ENCODE results near the gene SYPL2. TPM values are rescaled to one million over a fixed set of nuclear protein-coding genes. Genes with fewer than 3 reads are reported as not detected.
A peak's percentile ranks its signal among the peaks of the same experiment; 100 is the strongest.
"Not testable (repeated sequence)": the region's sequence is repeated elsewhere in the genome, so short reads cannot be mapped to it uniquely, and the experiment has no call there.

Gene SYPL2
- total RNA-seq, 2 experiments from 2014 or later: not detected

GRCh38 chr1:109454497-109455133 lies 11.7 kb upstream of the SYPL2 start:
- Mint-ChIP-seq H3K36me3 (no peaks in the 10 kb centered on the region), H3K4me1 (no peaks in the 10 kb centered on the region), H3K27me3 (peaks cover 31% of the 10 kb centered on the region), H3K4me3 (no peak overlapping the region), H3K9me3 (peaks cover 15% of the 10 kb centered on the region), H3K27ac (no peak overlapping the region)
- no peak for DNase-seq

- no peak overlapping the region for H3K27ac Mint-ChIP-seq
- DNase-seq: no peak
- H3K36me3 Mint-ChIP-seq: no peaks in the 10 kb centered on the region
- H3K4me1 Mint-ChIP-seq: no peaks in the 10 kb centered on the region
- no peak overlapping the region for H3K4me3 Mint-ChIP-seq
- peaks cover 48% of the 10 kb centered on the region for H3K27me3 Mint-ChIP-seq
- peaks cover 15% of the 10 kb centered on the region for H3K9me3 Mint-ChIP-seq
Observed at GRCh38 chr1:109457819-109458218, 8.5 kb upstream of the SYPL2 start.

- Mint-ChIP-seq H3K9me3 (no peaks in the 10 kb centered on the region), H3K4me1 (peaks cover 10% of the 10 kb centered on the region), H3K27me3 (peaks cover 89% of the 10 kb centered on the region), H3K27ac (no peak overlapping the region), H3K4me3 (peak overlapping the region; percentile 49), H3K36me3 (no peaks in the 10 kb centered on the region)
- DNase-seq: no peak
Observed at GRCh38 chr1:109466125-109466451, 258 bp upstream of the SYPL2 start.

- H3K4me3 Mint-ChIP-seq: peak overlapping the region; percentile 32
- DNase-seq: no peak
- peaks cover 10% of the 10 kb centered on the region for H3K4me1 Mint-ChIP-seq
- no peak overlapping the region for H3K27ac Mint-ChIP-seq
- H3K36me3 Mint-ChIP-seq: no peaks in the 10 kb centered on the region
- H3K27me3 Mint-ChIP-seq: peaks cover 84% of the 10 kb centered on the region
- H3K9me3 Mint-ChIP-seq: no peaks in the 10 kb centered on the region
Observed at GRCh38 chr1:109467301-109467777, 993 bp downstream of the SYPL2 start.

- DNase-seq: no peak
- Mint-ChIP-seq H3K27me3 (peaks cover 85% of the 10 kb centered on the region), H3K9me3 (no peaks in the 10 kb centered on the region), H3K4me3 (no peak overlapping the region), H3K36me3 (no peaks in the 10 kb centered on the region), H3K4me1 (peaks cover 10% of the 10 kb centered on the region), H3K27ac (no peak overlapping the region)
Observed at GRCh38 chr1:109468061-109468460, 1.7 kb downstream of the SYPL2 start.

- no peaks in the 10 kb centered on the region for H3K36me3 Mint-ChIP-seq
- H3K4me1 Mint-ChIP-seq: peaks cover 10% of the 10 kb centered on the region
- H3K4me3 Mint-ChIP-seq: no peak overlapping the region
- H3K27ac Mint-ChIP-seq: no peak overlapping the region
- H3K27me3 Mint-ChIP-seq: peaks cover 78% of the 10 kb centered on the region
- H3K9me3 Mint-ChIP-seq: no peaks in the 10 kb centered on the region
- DNase-seq: no peak
Observed at GRCh38 chr1:109468903-109469302, 2.6 kb downstream of the SYPL2 start.

GRCh38 chr1:109470245-109470644 lies 3.9 kb downstream of the SYPL2 start:
- DNase-seq: no peak
- H3K27me3 Mint-ChIP-seq: peaks cover 70% of the 10 kb centered on the region
- H3K9me3 Mint-ChIP-seq: no peaks in the 10 kb centered on the region
- H3K36me3 Mint-ChIP-seq: no peaks in the 10 kb centered on the region
- peaks cover 10% of the 10 kb centered on the region for H3K4me1 Mint-ChIP-seq
- no peak overlapping the region for H3K27ac Mint-ChIP-seq
- H3K4me3 Mint-ChIP-seq: no peak overlapping the region

- Mint-ChIP-seq H3K4me3 (no peak overlapping the region), H3K27me3 (peaks cover 64% of the 10 kb centered on the region)
Observed at GRCh38 chr1:109472779-109473178, 6.4 kb downstream of the SYPL2 start.

GRCh38 chr1:109473284-109474057 lies 7.1 kb downstream of the SYPL2 start:
- not testable (repeated sequence) for H3K36me3 Mint-ChIP-seq

More at GRCh38 chr1:109472779-109473178, 6.4 kb downstream of the SYPL2 start:
- peaks cover 7% of the 10 kb centered on the region for H3K4me1 Mint-ChIP-seq
- no peaks in the 10 kb centered on the region for H3K9me3 Mint-ChIP-seq
- no peak overlapping the region for H3K27ac Mint-ChIP-seq
- DNase-seq: no peak
- H3K36me3 Mint-ChIP-seq: no peaks in the 10 kb centered on the region

GRCh38 chr1:109474697-109475096 lies 8.4 kb downstream of the SYPL2 start:
- no peak overlapping the region for H3K4me3 Mint-ChIP-seq
- peaks cover 4% of the 10 kb centered on the region for H3K4me1 Mint-ChIP-seq
- DNase-seq: no peak
- no peaks in the 10 kb centered on the region for H3K36me3 Mint-ChIP-seq
- H3K27ac Mint-ChIP-seq: no peak overlapping the region
- no peaks in the 10 kb centered on the region for H3K9me3 Mint-ChIP-seq
- peaks cover 50% of the 10 kb centered on the region for H3K27me3 Mint-ChIP-seq

More at GRCh38 chr1:109473284-109474057, 7.1 kb downstream of the SYPL2 start:
- H3K4me1 Mint-ChIP-seq, H3K9me3 Mint-ChIP-seq, DNase-seq, H3K27ac Mint-ChIP-seq, H3K4me3 Mint-ChIP-seq: not testable (repeated sequence)
- H3K27me3 Mint-ChIP-seq: peaks cover 57% of the 10 kb centered on the region

- peaks cover 4% of the 10 kb centered on the region for H3K4me1 Mint-ChIP-seq
- H3K27ac Mint-ChIP-seq: no peak overlapping the region
- H3K4me3 Mint-ChIP-seq: no peak overlapping the region
- no peaks in the 10 kb centered on the region for H3K36me3 Mint-ChIP-seq
- H3K27me3 Mint-ChIP-seq: peaks cover 46% of the 10 kb centered on the region
- H3K9me3 Mint-ChIP-seq: no peaks in the 10 kb centered on the region
- DNase-seq: no peak
Observed at GRCh38 chr1:109475261-109475660, 8.9 kb downstream of the SYPL2 start.

- no peak for DNase-seq
- Mint-ChIP-seq H3K27me3 (peaks cover 34% of the 10 kb centered on the region), H3K4me1 (peaks cover 4% of the 10 kb centered on the region), H3K4me3 (no peak overlapping the region), H3K9me3 (no peaks in the 10 kb centered on the region), H3K36me3 (no peaks in the 10 kb centered on the region), H3K27ac (no peak overlapping the region)
Observed at GRCh38 chr1:109476825-109477224, 10.5 kb downstream of the SYPL2 start.

GRCh38 chr1:109477821-109478220 lies 11.5 kb downstream of the SYPL2 start:
- H3K27me3 Mint-ChIP-seq: peaks cover 27% of the 10 kb centered on the region
- H3K27ac Mint-ChIP-seq: no peak overlapping the region
- peaks cover 12% of the 10 kb centered on the region for H3K4me1 Mint-ChIP-seq
- DNase-seq: no peak
- H3K36me3 Mint-ChIP-seq: no peaks in the 10 kb centered on the region
- no peaks in the 10 kb centered on the region for H3K9me3 Mint-ChIP-seq
- H3K4me3 Mint-ChIP-seq: no peak overlapping the region

GRCh38 chr1:109478806-109479205 lies 12.5 kb downstream of the SYPL2 start:
- no peak overlapping the region for H3K27ac Mint-ChIP-seq
- H3K4me1 Mint-ChIP-seq: peaks cover 20% of the 10 kb centered on the region
- DNase-seq: no peak
- H3K4me3 Mint-ChIP-seq: no peak overlapping the region
- H3K36me3 Mint-ChIP-seq: no peaks in the 10 kb centered on the region
- no peaks in the 10 kb centered on the region for H3K9me3 Mint-ChIP-seq
- H3K27me3 Mint-ChIP-seq: peaks cover 23% of the 10 kb centered on the region

GRCh38 chr1:109479311-109479710 lies 13.0 kb downstream of the SYPL2 start:
- Mint-ChIP-seq H3K36me3 (peaks cover 2% of the 10 kb centered on the region), H3K4me1 (peaks cover 20% of the 10 kb centered on the region), H3K9me3 (no peaks in the 10 kb centered on the region), H3K27ac (no peak overlapping the region), H3K4me3 (no peak overlapping the region), H3K27me3 (peaks cover 23% of the 10 kb centered on the region)
- DNase-seq: no peak

- H3K4me1 Mint-ChIP-seq: peaks cover 22% of the 10 kb centered on the region
Observed at GRCh38 chr1:109479901-109480300, 13.6 kb downstream of the SYPL2 start.

More at GRCh38 chr1:109479901-109480300, 13.6 kb downstream of the SYPL2 start:
- Mint-ChIP-seq H3K36me3 (peaks cover 6% of the 10 kb centered on the region), H3K27me3 (peaks cover 22% of the 10 kb centered on the region), H3K27ac (no peak overlapping the region), H3K4me3 (no peak overlapping the region), H3K9me3 (no peaks in the 10 kb centered on the region)
- no peak for DNase-seq
